ENCODE results near the gene NIP7.

DNA sequence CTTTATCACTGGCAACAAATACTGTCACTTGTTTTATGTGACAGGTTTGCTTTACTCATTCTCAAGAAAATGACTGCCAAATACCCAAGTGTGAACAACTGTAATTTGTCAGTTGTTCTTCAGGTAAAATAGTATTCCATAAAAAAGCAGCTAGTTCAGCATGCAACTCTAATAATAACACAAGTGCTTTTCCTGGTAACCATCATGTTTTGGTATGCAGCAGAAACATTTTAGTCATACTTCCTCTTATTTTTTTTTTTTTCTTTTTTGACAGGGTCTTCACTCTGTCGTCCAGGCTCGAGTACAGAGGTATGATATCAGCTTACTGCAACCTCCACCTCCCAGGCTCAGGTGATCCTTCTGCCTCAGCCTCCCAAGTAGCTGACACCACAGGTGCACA is 41.7 kb downstream of the NIP7 start:
- TF ChIP-seq POLR2A (IDR thresholded peaks at IDR 0.05) = no peak
- TF ChIP-seq CTCF (IDR thresholded peaks at IDR 0.05) = no peak
